WTC11 (cell line): Measurements from ENCODE around the gene RSPH1. TPM values are rescaled to one million over a fixed set of nuclear protein-coding genes. Genes with fewer than 3 reads are reported as not detected.

ENCODE experiments used
- ATAC-seq: fragments of 200-7000 bp; cut with Tn5 transposase; 2 replicates; pipeline ENCODE4 v1.10.0; 2021; ENCODE audit warnings: mild to moderate bottlenecking, moderate library complexity
- CTCF ChIA-PET: fragments of 300-600 bp; sonication (Branson Sonifier 250); formaldehyde crosslinking; loops from one replicate; lab custom pipeline; 2021; ENCODE audit warnings: antibody characterized with exemption; lab: Charles Lee
- POLR2A ChIA-PET: fragments of 350-600 bp; sonication (Branson Sonifier 250); formaldehyde crosslinking; loops from one replicate; lab custom pipeline; 2021; ENCODE audit warnings: antibody characterized with exemption; lab: Charles Lee
- DNase-seq: peaks from one replicate; pipeline ENCODE4 v3.0.0; 2021; ENCODE audit warnings: low spot score
- H3K27ac Mint-ChIP-seq: 2 replicates; pipeline ENCODE4 v1.8.0; 2021; ENCODE audit warnings: mixed read lengths
- H3K27me3 Mint-ChIP-seq: 2 replicates; pipeline ENCODE4 v1.8.0; 2021; ENCODE audit warnings: low read depth, mild to moderate bottlenecking, moderate library complexity, mixed read lengths
- H3K36me3 Mint-ChIP-seq: 2 replicates; pipeline ENCODE4 v1.8.0; 2021; ENCODE audit warnings: mixed read lengths
- H3K4me1 Mint-ChIP-seq: 2 replicates; pipeline ENCODE4 v1.8.0; 2022; ENCODE audit warnings: mixed read lengths
- H3K4me3 Mint-ChIP-seq: 2 replicates; pipeline ENCODE4 v1.8.0; 2021; ENCODE audit warnings: mild to moderate bottlenecking, moderate library complexity, mixed read lengths
- H3K9me3 Mint-ChIP-seq: 2 replicates; pipeline ENCODE4 v1.8.0; 2021; ENCODE audit warnings: mixed read lengths
- ATF6 ChIP-seq: sonication (generic); formaldehyde crosslinking; IDR thresholded peaks from 2 replicates; pipeline ENCODE4 v1.8.1; 2023; ENCODE audit warnings: mild to moderate bottlenecking, missing genetic modification reagents
- CBFB ChIP-seq: sonication (generic); formaldehyde crosslinking; IDR thresholded peaks from 2 replicates; pipeline ENCODE4 v1.8.1; 2022; ENCODE audit warnings: mild to moderate bottlenecking, low read depth, missing genetic modification reagents
- CDX4 ChIP-seq: fragments of 250-450 bp; sonication (Bioruptor Pico); IDR thresholded peaks from 2 replicates; pipeline ENCODE4 v1.9.0; 2021; ENCODE audit warnings: moderate library complexity, mild to moderate bottlenecking, inconsistent platforms, borderline replicate concordance
- E2F4 ChIP-seq: sonication (generic); formaldehyde crosslinking; IDR thresholded peaks from 2 replicates; pipeline ENCODE4 v1.8.1; 2022; ENCODE audit warnings: low read depth, mild to moderate bottlenecking, moderate library complexity, missing genetic modification reagents, borderline replicate concordance
- ERG ChIP-seq: fragments of 250-450 bp; sonication (Bioruptor Pico); IDR thresholded peaks from 2 replicates; pipeline ENCODE4 v1.8.0; 2021; ENCODE audit warnings: mild to moderate bottlenecking
- ETV6 ChIP-seq: sonication (generic); formaldehyde crosslinking; IDR thresholded peaks from 2 replicates; pipeline ENCODE4 v1.8.1; 2022; ENCODE audit warnings: mild to moderate bottlenecking, missing genetic modification reagents
- FOXJ3 ChIP-seq: sonication (generic); formaldehyde crosslinking; IDR thresholded peaks from 2 replicates; pipeline ENCODE4 v1.9.0; 2021; ENCODE audit warnings: missing genetic modification reagents, mild to moderate bottlenecking, borderline replicate concordance
- FOXK1 ChIP-seq: sonication (generic); formaldehyde crosslinking; IDR thresholded peaks from 2 replicates; pipeline ENCODE4 v1.8.0; 2022; ENCODE audit warnings: mild to moderate bottlenecking, moderate library complexity, missing genetic modification reagents
- FOXP4 ChIP-seq: sonication (generic); formaldehyde crosslinking; IDR thresholded peaks from 2 replicates; pipeline ENCODE4 v1.8.0; 2022; ENCODE audit warnings: mild to moderate bottlenecking, missing genetic modification reagents
- GTF2I ChIP-seq: fragments of 250-450 bp; sonication (Bioruptor Pico); conservative IDR thresholded peaks from 2 replicates; pipeline ENCODE4 v1.4.0; 2021; ENCODE audit warnings: mild to moderate bottlenecking
- MXD4 ChIP-seq: fragments of 250-450 bp; sonication (Bioruptor Pico); IDR thresholded peaks from 2 replicates; pipeline ENCODE4 v1.8.0; 2021; ENCODE audit warnings: mild to moderate bottlenecking, moderate library complexity, borderline replicate concordance
- RORB ChIP-seq: fragments of 250-450 bp; sonication (Bioruptor Pico); IDR thresholded peaks from 2 replicates; pipeline ENCODE4 v1.9.0; 2021; ENCODE audit warnings: mild to moderate bottlenecking
- TCF7 ChIP-seq: sonication (generic); formaldehyde crosslinking; IDR thresholded peaks from 2 replicates; pipeline ENCODE4 v1.8.0; 2022; ENCODE audit warnings: mild to moderate bottlenecking, low read depth, missing genetic modification reagents, moderate library complexity
- ZBTB43 ChIP-seq: sonication (generic); formaldehyde crosslinking; IDR thresholded peaks from 2 replicates; pipeline ENCODE4 v1.8.1; 2023; ENCODE audit warnings: mild to moderate bottlenecking, missing genetic modification reagents
- ZNF219 ChIP-seq: sonication (generic); formaldehyde crosslinking; IDR thresholded peaks from 2 replicates; pipeline ENCODE4 v1.8.0; 2023; ENCODE audit warnings: missing genetic modification reagents, mild to moderate bottlenecking, borderline replicate concordance
- ZNF425 ChIP-seq: fragments of 250-450 bp; sonication (Bioruptor Pico); conservative IDR thresholded peaks from 2 replicates; pipeline ENCODE4 v1.9.0; 2021; ENCODE audit warnings: mild to moderate bottlenecking
- ZNF532 ChIP-seq: fragments of 250-450 bp; sonication (Bioruptor Pico); IDR thresholded peaks from 2 replicates; pipeline ENCODE4 v1.9.0; 2021; ENCODE audit warnings: mild to moderate bottlenecking, borderline replicate concordance
- total RNA-seq: library from RNA; stranded (reverse); gene quantifications from 3 replicates; pipeline ENCODE4 v1.2.3, GENCODE V29; 2021

RSPH1 gene
- total RNA-seq, 1 experiment from 2014 or later, result 0.11 TPM

- Mint-ChIP-seq H3K4me3 (no peak overlapping the region), H3K4me1 (peaks cover 18% of the 10 kb centered on the region), H3K27me3 (peaks cover 19% of the 10 kb centered on the region), H3K9me3 (peaks cover 6% of the 10 kb centered on the region; the same call in 1 of the 2 replicates), H3K36me3 (no peaks in the 10 kb centered on the region), H3K27ac (no peak overlapping the region)
- DNase-seq (no peak), ATAC-seq (no peak)
- ChIA-PET CTCF (no interaction called here), POLR2A (no interaction called here)
- TF ChIP-seq ZBTB43 (CRISPR knock-in tag), result no peak
- no peak for TF ChIP-seq ZNF219 (CRISPR knock-in tag)
- TF ChIP-seq ZNF532 (CRISPR knock-in tag), result no peak
- no peak for TF ChIP-seq E2F4 (CRISPR knock-in tag)
- TF ChIP-seq ZNF425, result no peak
- TF ChIP-seq MXD4 (CRISPR knock-in tag), result no peak
- TF ChIP-seq ETV6 (CRISPR knock-in tag), result no peak
- TF ChIP-seq ATF6 (CRISPR knock-in tag), result no peak
- TF ChIP-seq FOXJ3 (CRISPR knock-in tag), result no peak
- no peak for TF ChIP-seq ERG (CRISPR knock-in tag)
- TF ChIP-seq CDX4 (CRISPR knock-in tag), result no peak
- TF ChIP-seq CBFB (CRISPR knock-in tag), result no peak
- no peak for TF ChIP-seq GTF2I (CRISPR knock-in tag)
- TF ChIP-seq FOXP4 (CRISPR knock-in tag), result no peak
- TF ChIP-seq FOXK1 (CRISPR knock-in tag), result no peak
- no peak for TF ChIP-seq TCF7 (CRISPR knock-in tag)
- no peak for TF ChIP-seq RORB (CRISPR knock-in tag)
Measured at GRCh38 chr21:42491328-42491727, 4.7 kb downstream of the RSPH1 start.
